Measurements from ENCODE around the gene FGF14.
"Not testable (repeated sequence)": the region's sequence is repeated elsewhere in the genome, so short reads cannot be mapped to it uniquely, and the experiment has no call there.

The FGF14 gene

GRCh38 chr13:102122147-102122546 is 279.7 kb downstream of the FGF14 start:
- DNase-seq, result no peak

GRCh38 chr13:102117175-102117831 is 284.5 kb downstream of the FGF14 start:
- DNase-seq, result no peak

GRCh38 chr13:102103469-102103868 is 298.4 kb downstream of the FGF14 start:
- no peak for DNase-seq

GRCh38 chr13:102100234-102100633 is 301.6 kb downstream of the FGF14 start:
- DNase-seq, result no peak

- DNase-seq, result no peak
Measured at GRCh38 chr13:102097708-102098107, 304.1 kb downstream of the FGF14 start.

- DNase-seq, result not testable (repeated sequence)
Measured at GRCh38 chr13:102093288-102093687, 308.6 kb downstream of the FGF14 start.

GRCh38 chr13:102091231-102091630 is 310.6 kb downstream of the FGF14 start:
- DNase-seq, result no peak

GRCh38 chr13:102090532-102090931 is 311.3 kb downstream of the FGF14 start:
- DNase-seq, result no peak

- no peak for DNase-seq
Measured at GRCh38 chr13:102089722-102090121, 312.1 kb downstream of the FGF14 start.

GRCh38 chr13:102089177-102089576 is 312.7 kb downstream of the FGF14 start:
- no peak for DNase-seq

- no peak for DNase-seq
Measured at GRCh38 chr13:102073251-102073650, 328.6 kb downstream of the FGF14 start.

- no peak for DNase-seq
Measured at GRCh38 chr13:102071711-102072110, 330.1 kb downstream of the FGF14 start.

- DNase-seq, result not testable (repeated sequence)
Measured at GRCh38 chr13:102068323-102068722, 333.5 kb downstream of the FGF14 start.

GRCh38 chr13:102055090-102055779 is 346.6 kb downstream of the FGF14 start:
- no peak for DNase-seq

- DNase-seq, result no peak
Measured at GRCh38 chr13:102049853-102050252, 352.0 kb downstream of the FGF14 start.

GRCh38 chr13:102045731-102046130 is 356.1 kb downstream of the FGF14 start:
- DNase-seq, result no peak

GRCh38 chr13:102042746-102043145 is 359.1 kb downstream of the FGF14 start:
- DNase-seq, result no peak

GRCh38 chr13:102041544-102041943 is 360.3 kb downstream of the FGF14 start:
- DNase-seq, result no peak

- no peak for DNase-seq
Measured at GRCh38 chr13:102040812-102041211, 361.0 kb downstream of the FGF14 start.

- DNase-seq, result no peak
Measured at GRCh38 chr13:102039264-102039663, 362.6 kb downstream of the FGF14 start.

GRCh38 chr13:102038787-102039186 is 363.1 kb downstream of the FGF14 start:
- no peak for DNase-seq

GRCh38 chr13:102035969-102036368 is 365.9 kb downstream of the FGF14 start:
- no peak for DNase-seq

GRCh38 chr13:102033857-102034331 is 368.0 kb downstream of the FGF14 start:
- DNase-seq, result no peak

GRCh38 chr13:102033386-102033785 is 368.5 kb downstream of the FGF14 start:
- no peak for DNase-seq

Data from effector CD8-positive, alpha-beta T cell (primary cell).